Uterus (tissue), 2 donors: ENCODE results near the gene DBH.

ENCODE experiments used
- CTCF ChIP-seq, 4 experiments: fragments of 200-600 bp in 2 of 4; fragments of 450-650 bp in 2 of 4; sonication (generic) in 2 of 4; IDR thresholded peaks; one replicate each; pipeline ENCODE4 v1.5.1; 2016 to 2019; ENCODE audit warnings: antibody characterized with exemption in 4 of 4, mild to moderate bottlenecking in 2 of 4, moderate library complexity in 1 of 4
- POLR2A ChIP-seq, 2 donors: fragments of 450-650 bp; IDR thresholded peaks; one replicate each; pipeline ENCODE4 v1.6.1; 2016; ENCODE audit warnings: antibody characterized with exemption in 2 of 2, mild to moderate bottlenecking in 1 of 2, moderate library complexity in 1 of 2

- TF ChIP-seq POLR2A (IDR thresholded peaks at IDR 0.05) (no peak), CTCF (IDR thresholded peaks at IDR 0.05) (no peak)
These were observed 29.5 kb upstream of the DBH start for GRCh38 chr9:133606708-133607025.
